Liver (tissue), 9 donors: ENCODE results near the gene DNAH1. TPM values are rescaled to one million over a fixed set of nuclear protein-coding genes. Genes with fewer than 3 reads are reported as not detected.

Experiments used
- DNase-seq: peaks from one replicate; pipeline ENCODE4 v3.0.0-alpha.2; 2017; ENCODE audit warnings: low spot score
- H3K27ac ChIP-seq, 2 donors: one replicate each; pipeline ENCODE4 v1.7.0; 2013; ENCODE audit warnings: inconsistent platforms in 2 of 2, low read length in 2 of 2, control low read depth in 1 of 2, low read depth in 1 of 2, mild to moderate bottlenecking in 1 of 2
- H3K27me3 ChIP-seq, 4 donors: one replicate each; pipeline versions ENCODE4 v1.6.1 to v1.7.0; 2013; ENCODE audit warnings: low read length in 3 of 4, inconsistent platforms in 1 of 4, mild to moderate bottlenecking in 1 of 4, moderate library complexity in 1 of 4; ENCODE audit not compliant: control insufficient read depth in 4 of 4, insufficient read depth in 4 of 4
- H3K36me3 ChIP-seq, 4 donors: one replicate each; pipeline versions ENCODE4 v1.6.1 to v1.7.0; 2013; ENCODE audit warnings: low read length in 3 of 4, mild to moderate bottlenecking in 3 of 4, low read depth in 1 of 4, moderate library complexity in 1 of 4; ENCODE audit not compliant: control insufficient read depth in 4 of 4, insufficient read depth in 3 of 4
- H3K4me1 ChIP-seq, 4 donors: one replicate each; pipeline versions ENCODE4 v1.6.1 to v1.7.0; 2013; ENCODE audit warnings: low read length in 3 of 4, mild to moderate bottlenecking in 3 of 4, moderate library complexity in 1 of 4; ENCODE audit not compliant: control insufficient read depth in 4 of 4, insufficient read depth in 4 of 4
- H3K4me3 ChIP-seq, 3 donors: one replicate each; pipeline versions ENCODE4 v1.6.1 to v1.7.0; 2013; ENCODE audit warnings: low read length in 3 of 3, control low read depth in 1 of 3, low read depth in 1 of 3, mild to moderate bottlenecking in 1 of 3
- H3K9ac ChIP-seq, 2 donors: one replicate each; pipeline ENCODE4 v1.7.0; 2013; ENCODE audit warnings: low read length in 2 of 2, mild to moderate bottlenecking in 2 of 2, moderate library complexity in 2 of 2, control low read depth in 1 of 2, low read depth in 1 of 2
- H3K9me3 ChIP-seq, 4 donors: one replicate each; pipeline versions ENCODE4 v1.6.1 to v1.7.0; 2013; ENCODE audit warnings: low read length in 3 of 4; ENCODE audit not compliant: control insufficient read depth in 4 of 4
- CTCF ChIP-seq: fragments of 150-350 bp; IDR thresholded peaks from 2 replicates; pipeline ENCODE4 v1.5.1; 2017; ENCODE audit warnings: improper control_type of control experiment, low read depth, low read length; ENCODE audit not compliant: missing input control
- EGR1 ChIP-seq, 2 donors: IDR thresholded peaks; 2 replicates each; pipeline ENCODE4 v1.6.1; 2016 to 2018; ENCODE audit warnings: antibody characterized with exemption in 2 of 2, low read depth in 2 of 2
- FOXA1 ChIP-seq: IDR thresholded peaks from 2 replicates; pipeline ENCODE4 v1.6.1; 2016; ENCODE audit warnings: antibody characterized with exemption
- FOXA2 ChIP-seq: IDR thresholded peaks from 2 replicates; pipeline ENCODE4 v1.6.1; 2016; ENCODE audit warnings: antibody characterized with exemption
- HNF4A ChIP-seq, 2 donors: conservative IDR thresholded peaks; 2 replicates each; pipeline ENCODE4 v1.6.1; 2016; ENCODE audit warnings: antibody characterized with exemption in 2 of 2, mild to moderate bottlenecking in 2 of 2
- HNF4G ChIP-seq: IDR thresholded peaks from 2 replicates; pipeline ENCODE4 v1.6.1; 2016; ENCODE audit warnings: antibody characterized with exemption
- JUND ChIP-seq, 2 donors: IDR thresholded peaks; 2 replicates each; pipeline ENCODE4 v1.6.1; 2016; ENCODE audit warnings: antibody characterized with exemption in 2 of 2
- NR2F2 ChIP-seq: IDR thresholded peaks from 2 replicates; pipeline ENCODE4 v1.6.1; 2016; ENCODE audit warnings: antibody characterized with exemption
- RAD21 ChIP-seq, 2 donors: IDR thresholded peaks; 2 replicates each; pipeline ENCODE4 v1.6.1; 2016; ENCODE audit warnings: antibody characterized with exemption in 2 of 2, mild to moderate bottlenecking in 2 of 2
- REST ChIP-seq: IDR thresholded peaks from 2 replicates; pipeline ENCODE4 v1.6.1; 2016; ENCODE audit warnings: antibody characterized with exemption, mild to moderate bottlenecking
- RXRA ChIP-seq, 2 donors: IDR thresholded peaks; 2 replicates each; pipeline ENCODE4 v1.6.1; 2017 to 2018; ENCODE audit warnings: antibody characterized with exemption in 2 of 2, mild to moderate bottlenecking in 1 of 2
- YY1 ChIP-seq: IDR thresholded peaks from 2 replicates; pipeline ENCODE4 v1.6.1; 2016; ENCODE audit warnings: antibody characterized with exemption, mild to moderate bottlenecking
- WGBS: extraction: QIAGEN DNeasy Blood & Tissue Kit; methylation state at CpG from one replicate; pipeline ENCODE4 v1.1.7; 2013; 5-methylcytosine and 5-hydroxymethylcytosine counted together
- polyA plus RNA-seq, 2 donors: library from polyadenylated mRNA; stranded (reverse) in 1 of 2; unstranded in 1 of 2; fragments of 200-250 nt in 1 of 2; fragments of >200 nt in 1 of 2; fragmentation: Nextera tagmentation in 1 of 2; extraction: Ambion mirVana in 1 of 2; gene quantifications; one replicate each; pipeline versions ENCODE4 v1.2.1 to v1.2.3, GENCODE V29; 2013 to 2015
- total RNA-seq, 2 donors: library from RNA; depleted of rRNA; stranded (reverse); fragments of >200 nt; gene quantifications; one replicate each; pipeline ENCODE4 v1.2.3, GENCODE V29; 2014
- TF ChIP-seq, protein P1 (sequence below): IDR thresholded peaks from 2 replicates; pipeline ENCODE4 v1.6.1; 2016; ENCODE audit warnings: antibody characterized with exemption
- donor health status: healthy.
- donor health status: healthy.
- donor health status: healthy.
- donor health status: healthy.
- donor health status: healthy.

Gene DNAH1
- total and polyA plus RNA-seq, 4 donors: 1.5 to 6.0 (median 2.5) TPM

- Histone ChIP-seq H3K4me1 (peaks cover 0 to 4% (median 2%) of the 10 kb centered on the region in 4 donors), H3K9me3 (no peaks in the 10 kb centered on the region), H3K27me3 (no peaks in the 10 kb centered on the region), H3K9ac (no peak overlapping the region), H3K27ac (no peak overlapping the region), H3K4me3 (no peak overlapping the region), H3K36me3 (no peaks in the 10 kb centered on the region)
- no peak for DNase-seq
- WGBS: 91% methylated on average over 25 of the region's 25 CpGs
- TF ChIP-seq CTCF: no peak
- TF ChIP-seq RAD21 (IDR thresholded peaks at IDR 0.05): no peak
- no peak for TF ChIP-seq JUND (IDR thresholded peaks at IDR 0.05)
- no peak for TF ChIP-seq FOXA1
- no peak for TF ChIP-seq NR2F2
- TF ChIP-seq, protein P1, sequence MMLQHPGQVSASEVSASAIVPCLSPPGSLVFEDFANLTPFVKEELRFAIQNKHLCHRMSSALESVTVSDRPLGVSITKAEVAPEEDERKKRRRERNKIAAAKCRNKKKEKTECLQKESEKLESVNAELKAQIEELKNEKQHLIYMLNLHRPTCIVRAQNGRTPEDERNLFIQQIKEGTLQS: no peak
- no peak for TF ChIP-seq YY1
- no peak for TF ChIP-seq RXRA (IDR thresholded peaks at IDR 0.05)
- TF ChIP-seq EGR1 (IDR thresholded peaks at IDR 0.05; ENCODE audit: low read depth in 2 of 2): no peak
- no peak for TF ChIP-seq FOXA2
Measured at GRCh38 chr3:52443791-52444687, 127.9 kb downstream of the DNAH1 start.

- no peak within 1 kb of the TSS for H3K9ac ChIP-seq
- no peak within 1 kb of the TSS for H3K4me3 ChIP-seq
- WGBS: 30% methylated on average over 19 of the region's 19 CpGs
Measured at GRCh38 chr3:52444860-52445793, 129.0 kb downstream of the DNAH1 start, which contains the start of gene SEMA3G. TSS of gene SEMA3G (minus strand) at chr3:52445103. CDS start at chr3:52445027, 76 bp downstream.

More at GRCh38 chr3:52444860-52445793, 129.0 kb downstream of the DNAH1 start, which contains the start of gene SEMA3G:
- DNase-seq: peak; percentile 76
- H3K27me3 ChIP-seq: no peaks in the 10 kb centered on the region
- no peak within 1 kb of the TSS for H3K27ac ChIP-seq
- TF ChIP-seq EGR1 (IDR thresholded peaks at IDR 0.05; ENCODE audit: low read depth in 2 of 2): no peak
- no peak for TF ChIP-seq REST
- TF ChIP-seq, protein P1: no peak
- TF ChIP-seq HNF4A (conservative IDR thresholded peaks at IDR 0.05): no peak
- peak; percentile 68 for TF ChIP-seq CTCF
- no peak for TF ChIP-seq HNF4G
- H3K4me1 ChIP-seq: peaks cover 2 to 5% (median 4%) of the 10 kb centered on the region in 4 donors
- H3K36me3 ChIP-seq: no peaks in the 10 kb centered on the region
- no peaks in the 10 kb centered on the region for H3K9me3 ChIP-seq
